H9 (cell line): ENCODE measurements around the gene SOWAHB. TPM values are rescaled to one million over a fixed set of nuclear protein-coding genes. Genes with fewer than 3 reads are reported as not detected.

Experiments
- DNase-seq: peaks from one replicate; pipeline ENCODE4 v3.0.0-alpha.2; 2017
- H2AFZ ChIP-seq: one replicate; pipeline ENCODE4 v1.6.1; 2013; ENCODE audit warnings: mild to moderate bottlenecking, low read length, control low read depth, moderate library complexity
- H2AK5ac ChIP-seq: 2 replicates; pipeline ENCODE4 v1.6.1; 2013; ENCODE audit warnings: low read length, control low read depth, mixed read lengths; ENCODE audit not compliant: insufficient read length
- H2BK120ac ChIP-seq: one replicate; pipeline ENCODE4 v1.6.1; 2013; ENCODE audit warnings: low read depth, mild to moderate bottlenecking, low read length, control low read depth, inconsistent platforms; ENCODE audit not compliant: poor library complexity, severe bottlenecking
- H2BK12ac ChIP-seq: 2 replicates; pipeline ENCODE4 v1.6.1; 2013; ENCODE audit warnings: low read length, control low read depth, mixed read lengths, low read depth; ENCODE audit not compliant: insufficient read length
- H2BK15ac ChIP-seq: 2 replicates; pipeline ENCODE4 v1.6.1; 2013; ENCODE audit warnings: low read depth, low read length, control low read depth
- H2BK20ac ChIP-seq: one replicate; pipeline ENCODE4 v1.6.1; 2013; ENCODE audit warnings: low read depth, mild to moderate bottlenecking, low read length, control low read depth, inconsistent platforms; ENCODE audit not compliant: poor library complexity, severe bottlenecking
- H2BK5ac ChIP-seq: 2 replicates; pipeline ENCODE4 v1.6.1; 2013; ENCODE audit warnings: low read length, control low read depth, mixed read lengths; ENCODE audit not compliant: insufficient read length
- H3K14ac ChIP-seq: 2 replicates; pipeline ENCODE4 v1.6.1; 2013; ENCODE audit warnings: low read length, control low read depth; ENCODE audit not compliant: insufficient read depth
- H3K18ac ChIP-seq: 2 replicates; pipeline ENCODE4 v1.6.1; 2013; ENCODE audit warnings: low read depth, mild to moderate bottlenecking, mixed read lengths, low read length, control low read depth; ENCODE audit not compliant: insufficient read length
- H3K23ac ChIP-seq: 2 replicates; pipeline ENCODE4 v1.6.1; 2013; ENCODE audit warnings: low read length, control low read depth, mixed read lengths, low read depth; ENCODE audit not compliant: insufficient read length
- H3K23me2 ChIP-seq: 2 replicates; pipeline ENCODE4 v1.6.1; 2013; ENCODE audit warnings: low read depth, mild to moderate bottlenecking, mixed read lengths, low read length, control low read depth; ENCODE audit not compliant: insufficient read length, poor library complexity, severe bottlenecking
- H3K27ac ChIP-seq: 2 replicates; pipeline ENCODE4 v1.5.1; 2013; ENCODE audit warnings: low read length, control low read depth, mixed read lengths, low read depth; ENCODE audit not compliant: insufficient read length
- H3K27me3 ChIP-seq: 2 replicates; pipeline ENCODE4 v1.6.1; 2013; ENCODE audit warnings: low read length, control low read depth, inconsistent platforms; ENCODE audit not compliant: insufficient read depth
- H3K4ac ChIP-seq: 2 replicates; pipeline ENCODE4 v1.6.1; 2013; ENCODE audit warnings: low read depth, mild to moderate bottlenecking, control low read depth, inconsistent platforms, low read length, moderate library complexity
- H3K4me1 ChIP-seq: 2 replicates; pipeline ENCODE4 v1.6.1; 2013; ENCODE audit warnings: low read length, control low read depth, inconsistent platforms; ENCODE audit not compliant: insufficient read depth
- H3K4me2 ChIP-seq: 2 replicates; pipeline ENCODE4 v1.6.1; 2013; ENCODE audit warnings: low read length, control low read depth, mixed read lengths; ENCODE audit not compliant: insufficient read length, insufficient read depth
- H3K56ac ChIP-seq: 2 replicates; pipeline ENCODE4 v1.6.1; 2013; ENCODE audit warnings: low read depth, mild to moderate bottlenecking, mixed read lengths, low read length, control low read depth; ENCODE audit not compliant: insufficient read length
- H3K79me1 ChIP-seq: 2 replicates; pipeline ENCODE4 v1.6.1; 2013; ENCODE audit warnings: low read depth, mild to moderate bottlenecking, moderate library complexity, low read length, control low read depth, inconsistent platforms; ENCODE audit not compliant: insufficient read depth, poor library complexity, severe bottlenecking
- H3K79me2 ChIP-seq: 2 replicates; pipeline ENCODE4 v1.6.1; 2013; ENCODE audit warnings: low read length, control low read depth, inconsistent platforms; ENCODE audit not compliant: insufficient read depth
- H3K9ac ChIP-seq: 2 replicates; pipeline ENCODE4 v1.6.1; 2013; ENCODE audit warnings: low read length, control low read depth, mixed read lengths; ENCODE audit not compliant: insufficient read length; ENCODE audit errors: extremely low read depth
- H3K9me3 ChIP-seq: one replicate; pipeline ENCODE4 v1.6.1; 2013; ENCODE audit warnings: low read depth, low read length, inconsistent platforms; ENCODE audit not compliant: control insufficient read depth
- H3T11ph ChIP-seq: one replicate; pipeline ENCODE4 v1.6.1; 2013; ENCODE audit warnings: mild to moderate bottlenecking, low read length, control low read depth, inconsistent platforms
- H4K20me1 ChIP-seq: one replicate; pipeline ENCODE4 v1.6.1; 2013; ENCODE audit not compliant: control insufficient read depth, insufficient read length, insufficient read depth
- H4K5ac ChIP-seq: 2 replicates; pipeline ENCODE4 v1.6.1; 2013; ENCODE audit warnings: low read depth, mild to moderate bottlenecking, mixed read lengths, low read length, control low read depth; ENCODE audit not compliant: insufficient read length
- H4K8ac ChIP-seq: replicated peaks from 2 replicates; pipeline ENCODE4 v1.6.1; 2013; ENCODE audit warnings: low read length, control low read depth, mixed read lengths, low read depth; ENCODE audit not compliant: insufficient read length
- H4K91ac ChIP-seq: 2 replicates; pipeline ENCODE4 v1.6.1; 2013; ENCODE audit warnings: low read depth, mild to moderate bottlenecking, moderate library complexity, mixed read lengths, low read length, control low read depth; ENCODE audit not compliant: insufficient read length
- H3K27ac Mint-ChIP-seq, 3 experiments: 2 replicates in 2 of 3; 3 replicates in 1 of 3; pipeline ENCODE4 v1.8.0; 2020 to 2021; ENCODE audit warnings: mixed read lengths in 3 of 3, mild to moderate bottlenecking in 1 of 3, moderate library complexity in 1 of 3
- H3K27me3 Mint-ChIP-seq: 2 replicates; pipeline ENCODE4 v1.8.0; 2021; ENCODE audit warnings: low read depth, mild to moderate bottlenecking, moderate library complexity, mixed read lengths
- H3K36me3 Mint-ChIP-seq, 3 experiments: 2 replicates in 2 of 3; 3 replicates in 1 of 3; pipeline ENCODE4 v1.8.0; 2020 to 2021; ENCODE audit warnings: low read depth in 3 of 3, mixed read lengths in 3 of 3; ENCODE audit not compliant: insufficient read depth in 1 of 3
- H3K4me1 Mint-ChIP-seq, 2 experiments: 2 replicates each; pipeline ENCODE4 v1.8.0; 2020; ENCODE audit warnings: mixed read lengths in 2 of 2
- H3K4me3 Mint-ChIP-seq, 2 experiments: 2 replicates in 1 of 2; 3 replicates in 1 of 2; pipeline ENCODE4 v1.8.0; 2020 to 2021; ENCODE audit warnings: mild to moderate bottlenecking in 2 of 2, mixed read lengths in 2 of 2, moderate library complexity in 1 of 2
- H3K9me3 Mint-ChIP-seq, 2 experiments: 2 replicates in 1 of 2; 3 replicates in 1 of 2; pipeline ENCODE4 v1.8.0; 2020; ENCODE audit warnings: mild to moderate bottlenecking in 2 of 2, mixed read lengths in 2 of 2, moderate library complexity in 1 of 2
- CTCF ChIP-seq: fragments of 200-600 bp; sonication (generic); conservative IDR thresholded peaks from 3 replicates; pipeline ENCODE4 v1.8.0; 2021; ENCODE audit warnings: antibody characterized with exemption, mild to moderate bottlenecking
- WGBS: extraction: QIAGEN DNeasy Blood & Tissue Kit; methylation state at CpG from one replicate; pipeline ENCODE4 v1.1.7; 2013; ENCODE audit warnings: missing lambda C conversion rate, low lambda C conversion rate, mixed read lengths; ENCODE audit not compliant: insufficient read length; ENCODE audit errors: extremely low coverage; 5-methylcytosine and 5-hydroxymethylcytosine counted together
- total RNA-seq: library from RNA; stranded (reverse); gene quantifications from 2 replicates; pipeline ENCODE4 v1.2.1, GENCODE V29; 2021

SOWAHB gene
- total RNA-seq, 1 experiment from 2014 or later = 0.26 TPM

- Mint-ChIP-seq H3K4me1 (peaks cover 11 to 22% of the 10 kb centered on the region in 2 experiments), H3K9me3 (no peaks in the 10 kb centered on the region), H3K36me3 (no peaks in the 10 kb centered on the region), H3K4me3 (no peak overlapping the region), H3K27ac (no peak overlapping the region), H3K27me3 (peaks cover 4% of the 10 kb centered on the region)
- no CpG with 5 or more reads among the region's 2 CpGs for WGBS
- H4K8ac ChIP-seq = no peak overlapping the region
- H3K27ac ChIP-seq = no peak overlapping the region
- H4K91ac ChIP-seq = no peak overlapping the region
- no peak overlapping the region for H3K14ac ChIP-seq
- H4K5ac ChIP-seq = no peak overlapping the region
- H2BK12ac ChIP-seq = no peak overlapping the region
- H2AFZ ChIP-seq = no peak overlapping the region
- no peak for DNase-seq
- no peaks in the 10 kb centered on the region for H3K9me3 ChIP-seq
- no peak overlapping the region for H2BK5ac ChIP-seq
- H3K23ac ChIP-seq = no peak overlapping the region
- H3K9ac ChIP-seq = no peak overlapping the region
- no peak overlapping the region for H3K56ac ChIP-seq
- no peak for TF ChIP-seq CTCF
- H2BK20ac ChIP-seq = no peak overlapping the region
- H3K79me2 ChIP-seq = no peaks in the 10 kb centered on the region
- H3K4me2 ChIP-seq = no peak overlapping the region
- no peak overlapping the region for H3T11ph ChIP-seq
- H3K27me3 ChIP-seq = no peaks in the 10 kb centered on the region
- H3K18ac ChIP-seq = no peak overlapping the region
- H4K20me1 ChIP-seq = no peaks in the 10 kb centered on the region
- no peak overlapping the region for H2BK15ac ChIP-seq
- no peak overlapping the region for H2AK5ac ChIP-seq
- H2BK120ac ChIP-seq = no peak overlapping the region
- no peaks in the 10 kb centered on the region for H3K23me2 ChIP-seq
- no peaks in the 10 kb centered on the region; the same call in 1 of the 2 replicates for H3K4me1 ChIP-seq
- no peaks in the 10 kb centered on the region for H3K79me1 ChIP-seq
- H3K4ac ChIP-seq = no peak overlapping the region
Measured at GRCh38 chr4:76882630-76883029, 15.3 kb downstream of the SOWAHB start.
